ENCODE results near the gene PDPN.
"Not testable (repeated sequence)": the region's sequence is repeated elsewhere in the genome, so short reads cannot be mapped to it uniquely, and the experiment has no call there.

PDPN gene

GRCh38 chr1:13583595-13583965 is at the start of gene PDPN:
TSS of gene PDPN (plus strand) at chr1:13583832. CDS start at chr1:13584034, 202 bp downstream.
- in situ Hi-C loops (cut with MboI; ENCODE audit: low sequenced_read_pairs): no loop called here

GRCh38 chr1:13535227-13535626 is 48.4 kb upstream of the PDPN start:
- in situ Hi-C loops (cut with MboI; ENCODE audit: low sequenced_read_pairs): no loop called here

GRCh38 chr1:13536571-13536970 is 47.1 kb upstream of the PDPN start:
- in situ Hi-C loops (cut with MboI; ENCODE audit: low sequenced_read_pairs): no loop called here

GRCh38 chr1:13538832-13539231 is 44.8 kb upstream of the PDPN start:
- in situ Hi-C loops (cut with MboI; ENCODE audit: low sequenced_read_pairs): no loop called here

GRCh38 chr1:13539683-13540082 is 43.9 kb upstream of the PDPN start:
- in situ Hi-C loops (cut with MboI; ENCODE audit: low sequenced_read_pairs): no loop called here

- in situ Hi-C loops (cut with MboI; ENCODE audit: low sequenced_read_pairs): no loop called here
Measured at GRCh38 chr1:13540866-13541265, 42.8 kb upstream of the PDPN start.

- in situ Hi-C loops (cut with MboI; ENCODE audit: low sequenced_read_pairs): no loop called here
Measured at GRCh38 chr1:13541435-13542215, 42.0 kb upstream of the PDPN start.

GRCh38 chr1:13543451-13544220 is 40.0 kb upstream of the PDPN start:
- in situ Hi-C loops (cut with MboI; ENCODE audit: low sequenced_read_pairs): no loop called here

- in situ Hi-C loops (cut with MboI; ENCODE audit: low sequenced_read_pairs): no loop called here
Measured at GRCh38 chr1:13544221-13544556, 39.4 kb upstream of the PDPN start.

- in situ Hi-C loops (cut with MboI; ENCODE audit: low sequenced_read_pairs): no loop called here
Measured at GRCh38 chr1:13546791-13547190, 36.8 kb upstream of the PDPN start.

- in situ Hi-C loops (cut with MboI; ENCODE audit: low sequenced_read_pairs): no loop called here
Measured at GRCh38 chr1:13548281-13548680, 35.4 kb upstream of the PDPN start.

GRCh38 chr1:13549021-13549420 is 34.6 kb upstream of the PDPN start:
- in situ Hi-C loops (cut with MboI; ENCODE audit: low sequenced_read_pairs): no loop called here

- in situ Hi-C loops (cut with MboI; ENCODE audit: low sequenced_read_pairs): no loop called here
Measured at GRCh38 chr1:13549521-13549920, 34.1 kb upstream of the PDPN start.

GRCh38 chr1:13550663-13551062 is 33.0 kb upstream of the PDPN start:
- in situ Hi-C loops (cut with MboI; ENCODE audit: low sequenced_read_pairs): no loop called here

- in situ Hi-C loops (cut with MboI; ENCODE audit: low sequenced_read_pairs): no loop called here
Measured at GRCh38 chr1:13554798-13555197, 28.8 kb upstream of the PDPN start.

- in situ Hi-C loops (cut with MboI; ENCODE audit: low sequenced_read_pairs): no loop called here
Measured at GRCh38 chr1:13556224-13556764, 27.3 kb upstream of the PDPN start.

GRCh38 chr1:13560541-13560940 is 23.1 kb upstream of the PDPN start:
- in situ Hi-C loops (cut with MboI; ENCODE audit: low sequenced_read_pairs): no loop called here

- in situ Hi-C loops (cut with MboI; ENCODE audit: low sequenced_read_pairs): not testable (repeated sequence)
Measured at GRCh38 chr1:13562981-13563380, 20.7 kb upstream of the PDPN start.

GRCh38 chr1:13564073-13564472 is 19.6 kb upstream of the PDPN start:
- in situ Hi-C loops (cut with MboI; ENCODE audit: low sequenced_read_pairs): no loop called here

- in situ Hi-C loops (cut with MboI; ENCODE audit: low sequenced_read_pairs): not testable (repeated sequence)
Measured at GRCh38 chr1:13570435-13570834, 13.2 kb upstream of the PDPN start.

- in situ Hi-C loops (cut with MboI; ENCODE audit: low sequenced_read_pairs): no loop called here
Measured at GRCh38 chr1:13570924-13571323, 12.7 kb upstream of the PDPN start.

- in situ Hi-C loops (cut with MboI; ENCODE audit: low sequenced_read_pairs): no loop called here
Measured at GRCh38 chr1:13573586-13573985, 10.0 kb upstream of the PDPN start.

Measured in hTERT RPE-1 (cell line).